ENCODE results near the gene ARID1B. TPM values are rescaled to one million over a fixed set of nuclear protein-coding genes. Genes with fewer than 3 reads are reported as not detected.
A peak's percentile ranks its signal among the peaks of the same experiment; 100 is the strongest.

Gene ARID1B
- total and polyA plus RNA-seq, 4 donors: 49.8 to 90.9 (median 59.0) TPM

- no peak for DNase-seq (ENCODE audit: low read depth in 4 of 6, low spot score in 6 of 6)
- WGBS (ENCODE audit: insufficient coverage): no CpG with 5 or more reads among the region's 3 CpGs
- Histone ChIP-seq H3K27ac (ENCODE audit: low read depth, low read length) (no peak overlapping the region), H3K36me3 (ENCODE audit: control insufficient read depth, insufficient read depth, low read length) (peaks cover 6% of the 10 kb centered on the region), H3K4me3 (ENCODE audit: low read depth, low read length) (no peak overlapping the region), H3K4me1 (ENCODE audit: control insufficient read depth, insufficient read depth, low read length) (no peaks in the 10 kb centered on the region), H3K9me3 (ENCODE audit: control insufficient read depth, insufficient read depth, low read length) (no peaks in the 10 kb centered on the region), H3K27me3 (ENCODE audit: control insufficient read depth, insufficient read depth, low read length) (no peaks in the 10 kb centered on the region)
These were observed 55.5 kb downstream of the ARID1B start for GRCh38 chr6:156832669-156833068.

- no peak for DNase-seq (ENCODE audit: low read depth in 4 of 6, low spot score in 6 of 6)
- peaks cover 6% of the 10 kb centered on the region for H3K36me3 ChIP-seq (ENCODE audit: control insufficient read depth, insufficient read depth, low read length)
- WGBS (ENCODE audit: insufficient coverage): no CpG with 5 or more reads among the region's 1 CpG
- H3K27me3 ChIP-seq (ENCODE audit: control insufficient read depth, insufficient read depth, low read length): no peaks in the 10 kb centered on the region
- no peaks in the 10 kb centered on the region for H3K4me1 ChIP-seq (ENCODE audit: control insufficient read depth, insufficient read depth, low read length)
- H3K27ac ChIP-seq (ENCODE audit: low read depth, low read length): no peak overlapping the region
- H3K4me3 ChIP-seq (ENCODE audit: low read depth, low read length): no peak overlapping the region
- H3K9me3 ChIP-seq (ENCODE audit: control insufficient read depth, insufficient read depth, low read length): no peaks in the 10 kb centered on the region
These were observed 56.6 kb downstream of the ARID1B start for GRCh38 chr6:156833755-156834154.

- no peaks in the 10 kb centered on the region for H3K4me1 ChIP-seq (ENCODE audit: control insufficient read depth, insufficient read depth, low read length)
- H3K27ac ChIP-seq (ENCODE audit: low read depth, low read length): no peak overlapping the region
- no peaks in the 10 kb centered on the region for H3K27me3 ChIP-seq (ENCODE audit: control insufficient read depth, insufficient read depth, low read length)
- no CpG with 5 or more reads among the region's 2 CpGs for WGBS (ENCODE audit: insufficient coverage)
- no peak overlapping the region for H3K4me3 ChIP-seq (ENCODE audit: low read depth, low read length)
- DNase-seq (ENCODE audit: low read depth in 4 of 6, low spot score in 6 of 6): no peak
- H3K36me3 ChIP-seq (ENCODE audit: control insufficient read depth, insufficient read depth, low read length): no peaks in the 10 kb centered on the region
- no peaks in the 10 kb centered on the region for H3K9me3 ChIP-seq (ENCODE audit: control insufficient read depth, insufficient read depth, low read length)
These were observed 62.0 kb downstream of the ARID1B start for GRCh38 chr6:156839129-156839528.

GRCh38 chr6:156839591-156840001 lies 62.4 kb downstream of the ARID1B start:
- Histone ChIP-seq H3K27ac (ENCODE audit: low read depth, low read length) (no peak overlapping the region), H3K27me3 (ENCODE audit: control insufficient read depth, insufficient read depth, low read length) (no peaks in the 10 kb centered on the region), H3K4me3 (ENCODE audit: low read depth, low read length) (no peak overlapping the region), H3K36me3 (ENCODE audit: control insufficient read depth, insufficient read depth, low read length) (no peaks in the 10 kb centered on the region), H3K4me1 (ENCODE audit: control insufficient read depth, insufficient read depth, low read length) (no peaks in the 10 kb centered on the region), H3K9me3 (ENCODE audit: control insufficient read depth, insufficient read depth, low read length) (no peaks in the 10 kb centered on the region)
- WGBS (ENCODE audit: insufficient coverage): 40% methylated on average over 1 of the region's 9 CpGs
- DNase-seq (ENCODE audit: low read depth in 4 of 6, low spot score in 6 of 6): no peak

GRCh38 chr6:156840136-156840535 lies 63.0 kb downstream of the ARID1B start:
- no peaks in the 10 kb centered on the region for H3K27me3 ChIP-seq (ENCODE audit: control insufficient read depth, insufficient read depth, low read length)
- no peaks in the 10 kb centered on the region for H3K36me3 ChIP-seq (ENCODE audit: control insufficient read depth, insufficient read depth, low read length)
- H3K9me3 ChIP-seq (ENCODE audit: control insufficient read depth, insufficient read depth, low read length): no peaks in the 10 kb centered on the region
- H3K27ac ChIP-seq (ENCODE audit: low read depth, low read length): peak overlapping the region; percentile 43
- 57% methylated on average over 8 of the region's 8 CpGs for WGBS (ENCODE audit: insufficient coverage)
- H3K4me1 ChIP-seq (ENCODE audit: control insufficient read depth, insufficient read depth, low read length): no peaks in the 10 kb centered on the region
- peak in 1 of 6 donors; percentile 32 for DNase-seq (ENCODE audit: low read depth in 4 of 6, low spot score in 6 of 6)
- no peak overlapping the region for H3K4me3 ChIP-seq (ENCODE audit: low read depth, low read length)

GRCh38 chr6:156840606-156841005 lies 63.4 kb downstream of the ARID1B start:
- no peak overlapping the region for H3K4me3 ChIP-seq (ENCODE audit: low read depth, low read length)
- no peaks in the 10 kb centered on the region for H3K36me3 ChIP-seq (ENCODE audit: control insufficient read depth, insufficient read depth, low read length)
- peak overlapping the region; percentile 43 for H3K27ac ChIP-seq (ENCODE audit: low read depth, low read length)
- DNase-seq (ENCODE audit: low read depth in 4 of 6, low spot score in 6 of 6): no peak
- no peaks in the 10 kb centered on the region for H3K9me3 ChIP-seq (ENCODE audit: control insufficient read depth, insufficient read depth, low read length)
- H3K4me1 ChIP-seq (ENCODE audit: control insufficient read depth, insufficient read depth, low read length): no peaks in the 10 kb centered on the region
- WGBS (ENCODE audit: insufficient coverage): no CpG with 5 or more reads among the region's 2 CpGs
- no peaks in the 10 kb centered on the region for H3K27me3 ChIP-seq (ENCODE audit: control insufficient read depth, insufficient read depth, low read length)

GRCh38 chr6:156841508-156841907 lies 64.3 kb downstream of the ARID1B start:
- DNase-seq (ENCODE audit: low read depth in 4 of 6, low spot score in 6 of 6): no peak
- peaks cover 4% of the 10 kb centered on the region for H3K4me1 ChIP-seq (ENCODE audit: control insufficient read depth, insufficient read depth, low read length)
- no peaks in the 10 kb centered on the region for H3K9me3 ChIP-seq (ENCODE audit: control insufficient read depth, insufficient read depth, low read length)
- no peaks in the 10 kb centered on the region for H3K27me3 ChIP-seq (ENCODE audit: control insufficient read depth, insufficient read depth, low read length)
- WGBS (ENCODE audit: insufficient coverage): no CpG with 5 or more reads among the region's 3 CpGs
- no peaks in the 10 kb centered on the region for H3K36me3 ChIP-seq (ENCODE audit: control insufficient read depth, insufficient read depth, low read length)
- H3K4me3 ChIP-seq (ENCODE audit: low read depth, low read length): no peak overlapping the region
- no peak overlapping the region for H3K27ac ChIP-seq (ENCODE audit: low read depth, low read length)

GRCh38 chr6:156842598-156843250 lies 65.5 kb downstream of the ARID1B start:
- DNase-seq (ENCODE audit: low read depth in 4 of 6, low spot score in 6 of 6): no peak
- H3K27ac ChIP-seq (ENCODE audit: low read depth, low read length): no peak overlapping the region
- H3K36me3 ChIP-seq (ENCODE audit: control insufficient read depth, insufficient read depth, low read length): no peaks in the 10 kb centered on the region
- H3K4me3 ChIP-seq (ENCODE audit: low read depth, low read length): no peak overlapping the region
- peaks cover 14% of the 10 kb centered on the region for H3K4me1 ChIP-seq (ENCODE audit: control insufficient read depth, insufficient read depth, low read length)
- no peaks in the 10 kb centered on the region for H3K27me3 ChIP-seq (ENCODE audit: control insufficient read depth, insufficient read depth, low read length)
- H3K9me3 ChIP-seq (ENCODE audit: control insufficient read depth, insufficient read depth, low read length): no peaks in the 10 kb centered on the region
- WGBS (ENCODE audit: insufficient coverage): no CpG with 5 or more reads among the region's 3 CpGs

- Histone ChIP-seq H3K9me3 (ENCODE audit: control insufficient read depth, insufficient read depth, low read length) (no peaks in the 10 kb centered on the region), H3K27me3 (ENCODE audit: control insufficient read depth, insufficient read depth, low read length) (no peaks in the 10 kb centered on the region), H3K4me3 (ENCODE audit: low read depth, low read length) (no peak overlapping the region), H3K27ac (ENCODE audit: low read depth, low read length) (no peak overlapping the region), H3K36me3 (ENCODE audit: control insufficient read depth, insufficient read depth, low read length) (no peaks in the 10 kb centered on the region), H3K4me1 (ENCODE audit: control insufficient read depth, insufficient read depth, low read length) (peaks cover 19% of the 10 kb centered on the region)
- no peak for DNase-seq (ENCODE audit: low read depth in 4 of 6, low spot score in 6 of 6)
- 75% methylated on average over 2 of the region's 3 CpGs for WGBS (ENCODE audit: insufficient coverage)
These were observed 66.9 kb downstream of the ARID1B start for GRCh38 chr6:156844089-156844488.

- no peak for DNase-seq (ENCODE audit: low read depth in 4 of 6, low spot score in 6 of 6)
- Histone ChIP-seq H3K36me3 (ENCODE audit: control insufficient read depth, insufficient read depth, low read length) (no peaks in the 10 kb centered on the region), H3K27ac (ENCODE audit: low read depth, low read length) (no peak overlapping the region), H3K9me3 (ENCODE audit: control insufficient read depth, insufficient read depth, low read length) (no peaks in the 10 kb centered on the region), H3K4me3 (ENCODE audit: low read depth, low read length) (no peak overlapping the region), H3K27me3 (ENCODE audit: control insufficient read depth, insufficient read depth, low read length) (no peaks in the 10 kb centered on the region), H3K4me1 (ENCODE audit: control insufficient read depth, insufficient read depth, low read length) (peaks cover 21% of the 10 kb centered on the region)
- WGBS (ENCODE audit: insufficient coverage): no CpG with 5 or more reads among the region's 6 CpGs
These were observed 68.4 kb downstream of the ARID1B start for GRCh38 chr6:156845454-156846155.
